ENCODE measurements around the gene SOX6. TPM values are rescaled to one million over a fixed set of nuclear protein-coding genes. Genes with fewer than 3 reads are reported as not detected.

Gene SOX6
- total RNA-seq, 4 donors from 2014 or later, result 1.6 to 22.7 (median 6.9) TPM

DNA sequence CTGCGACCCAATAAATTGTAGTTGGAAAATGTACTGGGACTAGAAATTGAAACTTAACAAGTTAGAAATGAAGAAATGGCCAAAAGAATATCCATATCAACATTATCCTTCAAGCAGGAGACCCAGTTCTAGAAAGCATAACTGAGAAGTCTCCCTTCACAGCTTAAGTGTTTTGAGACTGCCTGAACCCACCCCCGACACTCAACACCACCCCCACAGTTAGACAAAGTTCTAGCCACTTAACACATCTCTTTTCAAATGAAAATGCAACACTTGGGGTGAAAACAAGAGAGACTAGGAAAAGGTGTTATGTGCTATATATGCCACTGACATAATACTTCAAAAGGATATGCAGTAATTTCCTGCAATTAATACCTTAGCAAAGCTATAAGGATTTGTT, 184.5 kb downstream of the SOX6 start:
- no peak for TF ChIP-seq POLR2AphosphoS5 (IDR thresholded peaks at IDR 0.05)
- TF ChIP-seq EP300 (IDR thresholded peaks at IDR 0.05; ENCODE audit: low read depth), result no peak
- no peak for TF ChIP-seq POLR2A (IDR thresholded peaks at IDR 0.05)
- TF ChIP-seq CTCF (IDR thresholded peaks at IDR 0.05), result no peak
- no peaks in the 10 kb centered on the region for H3K4me1 ChIP-seq
- H3K4me3 ChIP-seq, result no peak overlapping the region
- H3K36me3 ChIP-seq, result no peaks in the 10 kb centered on the region
- no peaks in the 10 kb centered on the region for H3K9me3 ChIP-seq
- no peaks in the 10 kb centered on the region for H3K27me3 ChIP-seq
- 89 to 94% methylated on average over 2 of the region's 2 CpGs for WGBS, 2 donors (ENCODE audit: low coverage in 1 of 2)
- in situ Hi-C loops (cut with MboI; ENCODE audit: low pct_ligation_motif_present in 1 of 4, low pct_unique_long_range_greater_than_20kb in 1 of 4, low sequenced_read_pairs in 3 of 4), result no loop called here
- intact Hi-C loops (cut with DNase I; ENCODE audit: low total_unique reads), result no loop called here
- no peak for DNase-seq
- H3K27ac ChIP-seq, result no peak overlapping the region

DNA sequence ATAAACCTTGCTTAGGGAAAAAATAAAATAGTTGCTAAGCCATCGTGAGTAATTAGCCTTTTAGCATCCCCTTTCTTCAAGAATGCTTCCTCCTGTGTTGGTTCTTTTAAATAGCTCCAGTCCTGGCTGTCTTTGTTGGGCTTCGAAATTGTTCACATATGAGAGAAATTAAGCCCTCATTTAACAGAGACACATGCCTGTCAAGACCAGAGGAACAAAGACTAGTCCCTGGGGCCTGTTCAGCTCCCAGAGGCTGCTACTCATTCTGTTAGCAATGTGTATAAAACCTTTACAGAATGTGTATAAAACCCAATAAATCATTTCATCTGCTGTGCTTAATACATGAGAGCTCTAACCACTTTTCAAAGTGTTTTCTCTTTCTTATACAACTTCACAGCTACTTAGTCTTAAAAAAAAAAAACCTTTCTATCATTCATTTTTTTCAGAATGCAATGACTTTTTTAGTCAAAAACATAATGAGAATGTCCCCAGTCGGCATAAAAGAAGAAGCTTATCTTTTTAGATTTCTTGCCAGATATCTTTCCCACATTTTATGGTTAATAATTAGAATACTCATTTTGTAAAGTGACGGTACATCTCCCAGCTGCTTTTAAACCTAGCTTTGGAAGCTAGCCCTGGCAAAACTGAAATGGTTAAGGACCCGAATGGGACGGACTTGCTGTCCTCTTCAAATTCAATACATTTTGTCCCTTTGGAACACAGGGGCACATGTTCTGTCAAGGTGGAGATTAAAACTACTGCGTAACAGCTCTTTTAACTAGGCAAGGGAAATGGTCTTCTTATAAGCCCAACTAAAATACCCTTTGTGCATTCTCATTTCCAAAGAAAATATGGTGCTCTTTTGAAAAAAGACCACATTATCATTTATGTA, 186.1 kb downstream of the SOX6 start:
- H3K4me1 ChIP-seq, result no peaks in the 10 kb centered on the region
- intact Hi-C loops (cut with DNase I; ENCODE audit: low total_unique reads), result no loop called here
- TF ChIP-seq POLR2AphosphoS5 (IDR thresholded peaks at IDR 0.05) (no peak), POLR2A (IDR thresholded peaks at IDR 0.05) (no peak), CTCF (IDR thresholded peaks at IDR 0.05) (no peak), EP300 (IDR thresholded peaks at IDR 0.05; ENCODE audit: low read depth) (no peak)
- no peak overlapping the region for H3K4me3 ChIP-seq
- no peak overlapping the region for H3K27ac ChIP-seq
- in situ Hi-C loops (cut with MboI; ENCODE audit: low pct_ligation_motif_present in 1 of 4, low pct_unique_long_range_greater_than_20kb in 1 of 4, low sequenced_read_pairs in 3 of 4), result no loop called here
- H3K27me3 ChIP-seq, result no peaks in the 10 kb centered on the region
- no peak for DNase-seq
- no peaks in the 10 kb centered on the region for H3K36me3 ChIP-seq
- H3K9me3 ChIP-seq, result no peaks in the 10 kb centered on the region
- WGBS, 2 donors (ENCODE audit: low coverage in 1 of 2), result 73 to 77% methylated on average over 7 of the region's 7 CpGs

GRCh38 chr11:16169541-16169940, 186.8 kb downstream of the SOX6 start:
- intact Hi-C loops (cut with DNase I; ENCODE audit: low total_unique reads) (no loop called here), in situ Hi-C loops (cut with MboI; ENCODE audit: low pct_ligation_motif_present in 1 of 4, low pct_unique_long_range_greater_than_20kb in 1 of 4, low sequenced_read_pairs in 3 of 4) (no loop called here)
- Histone ChIP-seq H3K4me3 (no peak overlapping the region), H3K4me1 (no peaks in the 10 kb centered on the region), H3K27ac (no peak overlapping the region), H3K36me3 (no peaks in the 10 kb centered on the region), H3K27me3 (no peaks in the 10 kb centered on the region), H3K9me3 (no peaks in the 10 kb centered on the region)
- DNase-seq, result no peak
- TF ChIP-seq POLR2A (IDR thresholded peaks at IDR 0.05), result no peak
- no peak for TF ChIP-seq POLR2AphosphoS5 (IDR thresholded peaks at IDR 0.05)
- no peak for TF ChIP-seq EP300 (IDR thresholded peaks at IDR 0.05; ENCODE audit: low read depth)
- no peak for TF ChIP-seq CTCF (IDR thresholded peaks at IDR 0.05)

GRCh38 chr11:16167706-16168487, 188.4 kb downstream of the SOX6 start:
- WGBS, 2 donors (ENCODE audit: low coverage in 1 of 2), result 87 to 90% methylated on average over 3 of the region's 3 CpGs
- no peak overlapping the region for H3K4me3 ChIP-seq
- no peak for TF ChIP-seq EP300 (IDR thresholded peaks at IDR 0.05; ENCODE audit: low read depth)
- no peak for TF ChIP-seq POLR2AphosphoS5 (IDR thresholded peaks at IDR 0.05)
- no peak for TF ChIP-seq CTCF (IDR thresholded peaks at IDR 0.05)
- no peak for TF ChIP-seq POLR2A (IDR thresholded peaks at IDR 0.05)
- H3K9me3 ChIP-seq, result no peaks in the 10 kb centered on the region
- no peaks in the 10 kb centered on the region for H3K36me3 ChIP-seq
- no peak overlapping the region for H3K27ac ChIP-seq
- intact Hi-C loops (cut with DNase I; ENCODE audit: low total_unique reads), result no loop called here
- in situ Hi-C loops (cut with MboI; ENCODE audit: low pct_ligation_motif_present in 1 of 4, low pct_unique_long_range_greater_than_20kb in 1 of 4, low sequenced_read_pairs in 3 of 4), result no loop called here
- no peaks in the 10 kb centered on the region for H3K4me1 ChIP-seq
- no peak for DNase-seq
- no peaks in the 10 kb centered on the region for H3K27me3 ChIP-seq
